Measurements from ENCODE around the gene CAV2. TPM values are rescaled to one million over a fixed set of nuclear protein-coding genes. Genes with fewer than 3 reads are reported as not detected.

The CAV2 gene, protein sequence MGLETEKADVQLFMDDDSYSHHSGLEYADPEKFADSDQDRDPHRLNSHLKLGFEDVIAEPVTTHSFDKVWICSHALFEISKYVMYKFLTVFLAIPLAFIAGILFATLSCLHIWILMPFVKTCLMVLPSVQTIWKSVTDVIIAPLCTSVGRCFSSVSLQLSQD
- 150 to 178 TPM (median 177 TPM) in 5 replicates for total RNA-seq (2022; extraction: Qiagen RNA extraction; ENCODE audit: low read depth)

DNA sequence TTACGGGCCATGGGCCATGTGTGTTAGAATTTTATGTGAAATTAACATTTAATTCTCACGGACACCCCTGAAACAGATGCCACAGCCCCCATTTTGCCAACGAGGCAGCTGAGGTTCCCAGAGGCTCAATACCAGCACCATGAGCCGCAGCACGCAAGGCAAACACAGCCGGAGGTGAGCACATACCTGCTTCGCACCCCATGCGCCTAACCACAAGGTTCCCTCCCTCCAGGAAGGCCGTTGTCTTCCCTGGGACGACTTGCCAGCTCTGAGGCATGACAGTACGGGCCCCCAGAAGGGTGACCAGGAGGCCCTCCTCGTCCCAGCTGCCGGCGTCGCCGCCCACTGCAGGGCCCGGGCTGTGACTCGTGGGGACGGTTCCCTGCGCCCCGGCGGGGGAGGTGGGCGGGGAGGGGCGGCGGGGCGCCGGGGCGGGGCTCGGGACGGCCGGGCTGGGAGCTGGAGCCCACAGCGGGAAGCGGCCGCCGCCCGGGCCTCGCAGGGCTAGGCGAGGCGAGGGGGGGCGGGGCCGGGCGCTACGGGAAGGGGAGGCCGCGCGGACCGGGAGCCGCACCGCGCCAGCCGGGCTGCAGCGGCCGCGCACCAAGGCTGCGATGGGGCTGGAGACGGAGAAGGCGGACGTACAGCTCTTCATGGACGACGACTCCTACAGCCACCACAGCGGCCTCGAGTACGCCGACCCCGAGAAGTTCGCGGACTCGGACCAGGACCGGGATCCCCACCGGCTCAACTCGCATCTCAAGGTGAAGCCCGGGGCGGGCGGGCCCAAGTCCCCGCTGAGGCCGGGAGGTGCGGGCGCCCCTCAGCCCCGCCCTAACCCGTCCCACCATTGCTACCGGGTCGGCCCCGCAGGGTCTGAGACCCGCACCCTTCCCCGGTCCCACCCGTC lies at the start of gene CAV2:
Gene CAV2 (plus strand): TSS at position 571 of the 910 bp plus-strand sequence. CDS start 44 bp downstream, at position 615.

DNA sequence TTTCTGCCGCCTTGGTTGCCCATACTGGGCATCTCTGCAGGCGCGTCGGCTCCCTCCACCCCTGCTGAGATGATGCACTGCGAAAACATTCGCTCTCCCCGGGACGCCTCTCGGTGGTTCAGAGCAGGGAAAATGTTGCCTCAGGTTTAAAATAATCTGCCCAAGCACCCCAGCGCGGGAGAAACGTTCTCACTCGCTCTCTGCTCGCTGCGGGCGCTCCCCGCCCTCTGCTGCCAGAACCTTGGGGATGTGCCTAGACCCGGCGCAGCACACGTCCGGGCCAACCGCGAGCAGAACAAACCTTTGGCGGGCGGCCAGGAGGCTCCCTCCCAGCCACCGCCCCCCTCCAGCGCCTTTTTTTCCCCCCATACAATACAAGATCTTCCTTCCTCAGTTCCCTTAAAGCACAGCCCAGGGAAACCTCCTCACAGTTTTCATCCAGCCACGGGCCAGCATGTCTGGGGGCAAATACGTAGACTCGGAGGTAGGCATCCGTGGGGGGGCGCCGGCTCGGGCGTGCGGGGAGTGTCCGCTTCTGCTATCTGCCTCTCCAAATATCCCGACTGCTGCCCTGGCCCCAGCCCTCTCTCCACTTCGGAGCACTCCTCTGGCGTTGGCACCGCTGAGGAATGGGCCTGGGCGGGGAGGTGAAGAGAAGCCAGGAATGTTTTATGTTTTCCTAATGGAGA lies 25.2 kb downstream of the CAV2 start, which contains the start of gene CAV1:
Gene CAV1 (plus strand): TSS at position 428 of the 689 bp plus-strand sequence. CDS start 27 bp downstream, at position 455.

Other genes with a start within 250 kb of the CAV2 start
- gene CAV1, start 25.3 kb downstream of the CAV2 start, total RNA-seq (2022; extraction: Qiagen RNA extraction; ENCODE audit: low read depth) = 490 to 569 TPM (median 549 TPM) in 5 replicates
- gene MET, start 172.5 kb downstream of the CAV2 start, total RNA-seq (2022; extraction: Qiagen RNA extraction; ENCODE audit: low read depth) = 61.4 to 87.3 TPM (median 81.1 TPM) in 5 replicates